Measurements from ENCODE around the gene PLS3.

- TF ChIP-seq CTCF (IDR thresholded peaks at IDR 0.05; ENCODE audit: extremely low read depth in 1 of 2, insufficient read depth in 1 of 2, low read depth in 1 of 2, low read length in 2 of 2) (no peak), POLR2A (IDR thresholded peaks at IDR 0.05; ENCODE audit: low read depth, low read length) (no peak), MAX (IDR thresholded peaks at IDR 0.05; ENCODE audit: insufficient read depth, insufficient read length) (no peak), EZH2 (IDR thresholded peaks at IDR 0.05; ENCODE audit: borderline replicate concordance, low read depth, low read length, severe bottlenecking) (no peak), POLR2AphosphoS5 (IDR thresholded peaks at IDR 0.05; ENCODE audit: insufficient read depth, low read depth, low read length) (no peak), FOS (IDR thresholded peaks at IDR 0.05; ENCODE audit: borderline replicate concordance, insufficient read depth, low read length) (no peak), MYC (IDR thresholded peaks at IDR 0.05; ENCODE audit: low read depth, low read length) (no peak), GATA2 (IDR thresholded peaks at IDR 0.05; ENCODE audit: insufficient read depth, insufficient read length, low read depth, low read length) (no peak)
These were observed 61.6 kb downstream of the PLS3 start for GRCh38 chrX:115622534-115622933.
